Cortex of kidney (tissue), 1 donor: Measurements from ENCODE around the gene SHISA7.
"Not testable (repeated sequence)": the region's sequence is repeated elsewhere in the genome, so short reads cannot be mapped to it uniquely, and the experiment has no call there.

Experiments used
- DNase-seq: peaks from one replicate; lab custom pipeline; 2025; lab: John Stamatoyannopoulos, UW

Gene SHISA7

GRCh38 chr19:55446060-55446459, 3.0 kb upstream of the SHISA7 start:
- no peak for DNase-seq

- no peak for DNase-seq
Measured at GRCh38 chr19:55444646-55445045, 1.5 kb upstream of the SHISA7 start.

GRCh38 chr19:55443824-55444480, 852 bp upstream of the SHISA7 start:
- DNase-seq, result no peak

GRCh38 chr19:55442372-55442961, 633 bp downstream of the SHISA7 start:
- DNase-seq, result no peak

GRCh38 chr19:55441692-55442321, 1.3 kb downstream of the SHISA7 start:
- DNase-seq, result no peak

GRCh38 chr19:55441319-55441691, 1.8 kb downstream of the SHISA7 start:
- no peak for DNase-seq

GRCh38 chr19:55440411-55441105, 2.5 kb downstream of the SHISA7 start:
- no peak for DNase-seq

GRCh38 chr19:55439052-55439451, 4.0 kb downstream of the SHISA7 start:
- no peak for DNase-seq

- no peak for DNase-seq
Measured at GRCh38 chr19:55437410-55437809, 5.7 kb downstream of the SHISA7 start.

GRCh38 chr19:55436847-55437246, 6.3 kb downstream of the SHISA7 start:
- DNase-seq, result no peak

GRCh38 chr19:55435020-55435419, 8.1 kb downstream of the SHISA7 start:
- DNase-seq, result no peak

GRCh38 chr19:55434356-55434919, 8.7 kb downstream of the SHISA7 start:
- no peak for DNase-seq

GRCh38 chr19:55433292-55433691, 9.8 kb downstream of the SHISA7 start:
- no peak for DNase-seq

- no peak for DNase-seq
Measured at GRCh38 chr19:55432241-55432959, 10.7 kb downstream of the SHISA7 start.

GRCh38 chr19:55431183-55431582, 11.9 kb downstream of the SHISA7 start:
- DNase-seq, result no peak

GRCh38 chr19:55426042-55426441, 17.1 kb downstream of the SHISA7 start:
- no peak for DNase-seq

GRCh38 chr19:55424518-55424917, 18.6 kb downstream of the SHISA7 start:
- no peak for DNase-seq

GRCh38 chr19:55423225-55424005, 19.7 kb downstream of the SHISA7 start:
- DNase-seq, result no peak

GRCh38 chr19:55421281-55421680, 21.8 kb downstream of the SHISA7 start:
- not testable (repeated sequence) for DNase-seq

GRCh38 chr19:55419624-55420236, 23.4 kb downstream of the SHISA7 start:
- no peak for DNase-seq

- no peak for DNase-seq
Measured at GRCh38 chr19:55419103-55419502, 24.0 kb downstream of the SHISA7 start.
